Right atrium auricular region (tissue), 2 donors: ENCODE measurements around the gene KIF20A. TPM values are rescaled to one million over a fixed set of nuclear protein-coding genes. Genes with fewer than 3 reads are reported as not detected.

Source experiments
- DNase-seq: peaks from one replicate; pipeline ENCODE4 v3.0.0-alpha.2; 2019; ENCODE audit warnings: low spot score
- H3K27ac ChIP-seq, 2 donors: fragments of 200-600 bp; sonication (generic); 1 replicate in 1 of 2; 2 replicates in 1 of 2; pipeline ENCODE4 v1.5.1; 2016 to 2019
- H3K27me3 ChIP-seq, 2 donors: fragments of 200-600 bp; sonication (generic); one replicate each; pipeline versions ENCODE4 v1.5.1 to v1.6.0; 2017 to 2019
- H3K36me3 ChIP-seq: fragments of 200-600 bp; sonication (generic); one replicate; pipeline ENCODE4 v1.5.1; 2016
- H3K4me1 ChIP-seq, 2 donors: fragments of 200-600 bp; sonication (generic); one replicate each; pipeline versions ENCODE4 v1.5.1 to v1.6.0; 2017 to 2019
- H3K4me3 ChIP-seq, 2 donors: fragments of 200-600 bp; sonication (generic); 1 replicate in 1 of 2; 2 replicates in 1 of 2; pipeline ENCODE4 v1.5.1; 2017 to 2019; ENCODE audit warnings: mild to moderate bottlenecking in 1 of 2, moderate library complexity in 1 of 2
- H3K9me3 ChIP-seq, 2 donors: fragments of 200-600 bp; sonication (generic); one replicate each; pipeline ENCODE4 v1.5.1; 2019
- CTCF ChIP-seq, 2 donors: fragments of 200-600 bp; sonication (generic); IDR thresholded peaks; one replicate each; pipeline ENCODE4 v1.5.1; 2019; ENCODE audit warnings: antibody characterized with exemption in 2 of 2
- total RNA-seq, 2 donors: library from RNA; depleted of rRNA; stranded (reverse); fragments of >200 nt; gene quantifications; one replicate each; pipeline ENCODE4 v1.1.0, GENCODE V29; 2016

KIF20A gene
- total RNA-seq, 2 donors from 2014 or later, result 0.12 to 4.3 TPM

- Histone ChIP-seq H3K27me3 (no peaks in the 10 kb centered on the region), H3K9me3 (peaks cover 0 to 6% of the 10 kb centered on the region in 2 donors), H3K36me3 (no peaks in the 10 kb centered on the region), H3K4me3 (no peak overlapping the region), H3K4me1 (peaks cover 0 to 19% of the 10 kb centered on the region in 2 donors), H3K27ac (peak overlapping the region in 1 of 2 donors; percentile 73)
- DNase-seq, result peak; percentile 61
- no peak for TF ChIP-seq CTCF (IDR thresholded peaks at IDR 0.05)
These were observed 51.3 kb downstream of the KIF20A start for GRCh38 chr5:138230261-138230660.

GRCh38 chr5:138230981-138231589 is 52.2 kb downstream of the KIF20A start:
- Histone ChIP-seq H3K4me1 (peaks cover 0 to 19% of the 10 kb centered on the region in 2 donors), H3K27me3 (no peaks in the 10 kb centered on the region), H3K27ac (peak overlapping the region in 1 of 2 donors; percentile 73), H3K4me3 (no peak overlapping the region), H3K36me3 (no peaks in the 10 kb centered on the region), H3K9me3 (peaks cover 0 to 1% of the 10 kb centered on the region in 2 donors)
- no peak for TF ChIP-seq CTCF (IDR thresholded peaks at IDR 0.05)
- no peak for DNase-seq

GRCh38 chr5:138233280-138233679 is 54.4 kb downstream of the KIF20A start:
- no peak overlapping the region for H3K27ac ChIP-seq
- no peak for DNase-seq
- peaks cover 0 to 19% of the 10 kb centered on the region in 2 donors for H3K4me1 ChIP-seq
- H3K4me3 ChIP-seq, result no peak overlapping the region
- H3K36me3 ChIP-seq, result no peaks in the 10 kb centered on the region
- no peaks in the 10 kb centered on the region for H3K9me3 ChIP-seq
- no peak for TF ChIP-seq CTCF (IDR thresholded peaks at IDR 0.05)
- H3K27me3 ChIP-seq, result no peaks in the 10 kb centered on the region

- no peak for DNase-seq
- no peak overlapping the region for H3K4me3 ChIP-seq
- H3K27ac ChIP-seq, result no peak overlapping the region
- H3K36me3 ChIP-seq, result no peaks in the 10 kb centered on the region
- no peaks in the 10 kb centered on the region for H3K27me3 ChIP-seq
- TF ChIP-seq CTCF (IDR thresholded peaks at IDR 0.05), result no peak
- H3K4me1 ChIP-seq, result peaks cover 0 to 17% of the 10 kb centered on the region in 2 donors
- no peaks in the 10 kb centered on the region for H3K9me3 ChIP-seq
These were observed 55.7 kb downstream of the KIF20A start for GRCh38 chr5:138234651-138235050.

Other genes starting within 250 kb of the KIF20A start
- gene FAM13B, start 146.0 kb upstream of the KIF20A start, total RNA-seq, result 10 to 100 TPM; 35.9 to 37.1 TPM
- not detected for gene WNT8A, start 95.1 kb upstream of the KIF20A start, total RNA-seq
- gene NME5, start 39.7 kb upstream of the KIF20A start, total RNA-seq, result 1 to 10 TPM; 1.0 to 3.8 TPM
- gene BRD8, start 482 bp upstream of the KIF20A start, total RNA-seq, result 10 to 100 TPM; 20.2 to 27.3 TPM
- 10 to 100 TPM in 1 of 2 donors, 1 to 10 TPM in 1; 9.2 to 11.6 TPM for gene CDC23, start 34.2 kb downstream of the KIF20A start, total RNA-seq
- under 1 TPM; 0.39 to 0.85 TPM for gene GFRA3, start 95.5 kb downstream of the KIF20A start, total RNA-seq
- under 1 TPM in 1 of 2 donors, not detected in 1; 0.30 TPM for gene CDC25C, start 152.7 kb downstream of the KIF20A start, total RNA-seq
- gene FAM53C, start 159.2 kb downstream of the KIF20A start, total RNA-seq, result 10 to 100 TPM; 18.6 to 21.4 TPM
- gene KDM3B, start 173.6 kb downstream of the KIF20A start, total RNA-seq, result 10 to 100 TPM; 42.9 to 46.9 TPM